GM19099 (cell line): ENCODE data around the gene LIFR.

ENCODE experiments used
- POLR2A ChIP-seq: IDR thresholded peaks from 3 replicates; pipeline ENCODE4 v1.6.1; 2011; ENCODE audit warnings: low read depth; ENCODE audit not compliant: insufficient read length; ENCODE audit errors: extremely low read depth

Gene LIFR

GRCh38 chr5:38556599-38557307 is at the start of gene LIFR:
TSS of gene LIFR (minus strand) at chr5:38556646. CDS start at chr5:38530647, 25,999 bp downstream.
- no peak for TF ChIP-seq POLR2A

GRCh38 chr5:38605610-38606009 is 49.2 kb upstream of the LIFR start:
- no peak for TF ChIP-seq POLR2A

- no peak for TF ChIP-seq POLR2A
Observed at GRCh38 chr5:38603691-38604090, 47.2 kb upstream of the LIFR start.

GRCh38 chr5:38602641-38603040 is 46.2 kb upstream of the LIFR start:
- no peak for TF ChIP-seq POLR2A

GRCh38 chr5:38601863-38602298 is 45.4 kb upstream of the LIFR start:
- no peak for TF ChIP-seq POLR2A

GRCh38 chr5:38601133-38601862 is 44.9 kb upstream of the LIFR start:
- no peak for TF ChIP-seq POLR2A

GRCh38 chr5:38600329-38601045 is 44.0 kb upstream of the LIFR start:
- no peak for TF ChIP-seq POLR2A

- TF ChIP-seq POLR2A, result no peak
Observed at GRCh38 chr5:38598994-38599617, 42.7 kb upstream of the LIFR start.

GRCh38 chr5:38598296-38598993 is 42.0 kb upstream of the LIFR start:
- no peak for TF ChIP-seq POLR2A

GRCh38 chr5:38596981-38597380 is 40.5 kb upstream of the LIFR start:
- TF ChIP-seq POLR2A, result no peak

GRCh38 chr5:38595132-38595745 is 38.8 kb upstream of the LIFR start:
- no peak for TF ChIP-seq POLR2A

- TF ChIP-seq POLR2A, result no peak
Observed at GRCh38 chr5:38593959-38594358, 37.5 kb upstream of the LIFR start.

GRCh38 chr5:38591523-38591849 is 35.0 kb upstream of the LIFR start:
- no peak for TF ChIP-seq POLR2A

- TF ChIP-seq POLR2A, result no peak
Observed at GRCh38 chr5:38590838-38591522, 34.5 kb upstream of the LIFR start.

- TF ChIP-seq POLR2A, result no peak
Observed at GRCh38 chr5:38589629-38590028, 33.2 kb upstream of the LIFR start.

- TF ChIP-seq POLR2A, result no peak
Observed at GRCh38 chr5:38585816-38586215, 29.4 kb upstream of the LIFR start.
